HEK293T (cell line): Measurements from ENCODE around the gene TTC23L.

Experiments used
- CTCF ChIA-PET: fragments of 350-600 bp; formaldehyde crosslinking; extraction: SDS; loops from one replicate; lab custom pipeline; 2021; ENCODE audit warnings: antibody characterized with exemption, inconsistent platforms; lab: Yijun Ruan, JAX
- POLR2A ChIA-PET: fragments of 350-600 bp; formaldehyde crosslinking; extraction: SDS; loops from one replicate; lab custom pipeline; 2020; ENCODE audit warnings: antibody characterized with exemption, inconsistent platforms; lab: Yijun Ruan, JAX
- DNase-seq: peaks from one replicate; pipeline ENCODE4 v3.0.0; 2012; ENCODE audit warnings: mixed read lengths; ENCODE audit errors: extremely low spot score
- ARNT ChIP-seq: fragments of 450-650 bp; IDR thresholded peaks from 2 replicates; pipeline ENCODE4 v1.6.1; 2017; ENCODE audit warnings: mild to moderate bottlenecking
- BHLHE40 ChIP-seq: fragments of 450-650 bp; IDR thresholded peaks from 2 replicates; pipeline ENCODE4 v1.6.1; 2016; ENCODE audit warnings: mild to moderate bottlenecking, moderate library complexity, borderline replicate concordance
- CTBP1 ChIP-seq: fragments of 450-650 bp; IDR thresholded peaks from 2 replicates; pipeline ENCODE4 v1.6.1; 2016; ENCODE audit warnings: borderline replicate concordance
- ELF4 ChIP-seq: fragments of 450-650 bp; IDR thresholded peaks from 2 replicates; pipeline ENCODE4 v1.6.1; 2017; ENCODE audit warnings: antibody characterized with exemption
- FOXA1 ChIP-seq: fragments of 450-650 bp; IDR thresholded peaks from 2 replicates; pipeline ENCODE4 v1.6.1; 2016; ENCODE audit warnings: mild to moderate bottlenecking
- FOXK2 ChIP-seq: fragments of 450-650 bp; IDR thresholded peaks from 2 replicates; pipeline ENCODE4 v1.6.1; 2016; ENCODE audit warnings: mild to moderate bottlenecking
- FOXM1 ChIP-seq: fragments of 450-650 bp; IDR thresholded peaks from 2 replicates; pipeline ENCODE4 v1.6.1; 2017; ENCODE audit warnings: mild to moderate bottlenecking, borderline replicate concordance
- HDGF ChIP-seq: fragments of 450-650 bp; IDR thresholded peaks from 2 replicates; pipeline ENCODE4 v1.6.1; 2017; ENCODE audit warnings: antibody characterized with exemption, borderline replicate concordance
- L3MBTL2 ChIP-seq: fragments of 450-650 bp; conservative IDR thresholded peaks from 2 replicates; pipeline ENCODE4 v1.6.1; 2016; ENCODE audit warnings: mild to moderate bottlenecking
- LEF1 ChIP-seq: fragments of 450-650 bp; IDR thresholded peaks from 2 replicates; pipeline ENCODE4 v1.6.1; 2017; ENCODE audit warnings: mild to moderate bottlenecking, borderline replicate concordance
- NFRKB ChIP-seq: fragments of 450-650 bp; IDR thresholded peaks from 2 replicates; pipeline ENCODE4 v1.6.1; 2016; ENCODE audit warnings: mild to moderate bottlenecking, moderate library complexity
- PKNOX1 ChIP-seq: fragments of 450-650 bp; IDR thresholded peaks from 2 replicates; pipeline ENCODE4 v1.6.1; 2016
- SP1 ChIP-seq: fragments of 450-650 bp; IDR thresholded peaks from 2 replicates; pipeline ENCODE4 v1.6.1; 2017
- SUZ12 ChIP-seq: fragments of 450-650 bp; IDR thresholded peaks from 2 replicates; pipeline ENCODE4 v1.6.1; 2016; ENCODE audit warnings: mild to moderate bottlenecking
- TARDBP ChIP-seq: fragments of 450-650 bp; IDR thresholded peaks from 2 replicates; pipeline ENCODE4 v1.6.1; 2016
- ZNF384 ChIP-seq: fragments of 450-650 bp; IDR thresholded peaks from 2 replicates; pipeline ENCODE4 v1.6.1; 2016

TTC23L gene

GRCh38 chr5:34858790-34859189 is 19.8 kb downstream of the TTC23L start:
- no peak for DNase-seq
- CTCF ChIA-PET: no interaction called here
- TF ChIP-seq FOXM1 (no peak), HDGF (no peak), SP1 (no peak), ZNF384 (no peak), TARDBP (no peak), FOXA1 (no peak), L3MBTL2 (no peak), LEF1 (no peak), PKNOX1 (no peak), CTBP1 (no peak), FOXK2 (no peak), SUZ12 (no peak), ARNT (no peak)
- POLR2A ChIA-PET: no interaction called here

- CTCF ChIA-PET: no interaction called here
- POLR2A ChIA-PET: no interaction called here
- TF ChIP-seq SUZ12: no peak
- TF ChIP-seq BHLHE40: no peak
- no peak for TF ChIP-seq FOXA1
- no peak for TF ChIP-seq ZNF384
- no peak for TF ChIP-seq FOXK2
- no peak for TF ChIP-seq HDGF
- TF ChIP-seq FOXM1: no peak
- no peak for TF ChIP-seq CTBP1
- TF ChIP-seq ARNT: no peak
- no peak for DNase-seq
Observed at GRCh38 chr5:34859253-34859652, 20.3 kb downstream of the TTC23L start.

GRCh38 chr5:34863946-34864345 is 25.0 kb downstream of the TTC23L start:
- no peak for TF ChIP-seq ELF4
- no peak for TF ChIP-seq TARDBP
- no peak for TF ChIP-seq HDGF
- no peak for TF ChIP-seq PKNOX1
- no peak for TF ChIP-seq SUZ12
- TF ChIP-seq NFRKB: no peak
- TF ChIP-seq ARNT: no peak
- TF ChIP-seq FOXK2: no peak
- no peak for TF ChIP-seq LEF1
- TF ChIP-seq ZNF384: no peak
- TF ChIP-seq BHLHE40: no peak
- ChIA-PET POLR2A (no interaction called here), CTCF (no interaction called here)
- DNase-seq: no peak

- POLR2A ChIA-PET: no interaction called here
- no peak for DNase-seq
- TF ChIP-seq L3MBTL2 (no peak), FOXM1 (no peak), SP1 (no peak), SUZ12 (no peak), TARDBP (no peak), LEF1 (no peak), BHLHE40 (no peak), ELF4 (no peak)
- CTCF ChIA-PET: no interaction called here
Observed at GRCh38 chr5:34865091-34865490, 26.1 kb downstream of the TTC23L start.

GRCh38 chr5:34866989-34867471 is 28.1 kb downstream of the TTC23L start:
- DNase-seq: no peak
- POLR2A ChIA-PET: no interaction called here
- TF ChIP-seq CTBP1 (no peak), L3MBTL2 (no peak), BHLHE40 (no peak), TARDBP (no peak), NFRKB (no peak), SUZ12 (no peak), SP1 (no peak), ELF4 (no peak), ZNF384 (no peak), FOXM1 (no peak), ARNT (no peak), HDGF (no peak), FOXK2 (no peak), LEF1 (no peak)
- CTCF ChIA-PET: no interaction called here

- ChIA-PET CTCF (no interaction called here), POLR2A (no interaction called here)
- no peak for DNase-seq
- no peak for TF ChIP-seq SP1
- no peak for TF ChIP-seq FOXA1
- no peak for TF ChIP-seq LEF1
- no peak for TF ChIP-seq FOXM1
- TF ChIP-seq ZNF384: no peak
- no peak for TF ChIP-seq L3MBTL2
- TF ChIP-seq PKNOX1: no peak
- TF ChIP-seq SUZ12: no peak
Observed at GRCh38 chr5:34867660-34868059, 28.7 kb downstream of the TTC23L start.
